Colonic mucosa (tissue), 4 donors: ENCODE data around the gene SOX12. TPM values are rescaled to one million over a fixed set of nuclear protein-coding genes. Genes with fewer than 3 reads are reported as not detected.

ENCODE experiments used
- DNase-seq: peaks from one replicate; pipeline ENCODE4 v3.0.0-alpha.2; 2020
- H3K27ac ChIP-seq: fragments of 200-600 bp; one replicate; pipeline ENCODE4 v1.8.0; 2021
- H3K27me3 ChIP-seq: fragments of 200-600 bp; one replicate; pipeline ENCODE4 v1.8.0; 2021
- H3K36me3 ChIP-seq: fragments of 200-600 bp; one replicate; pipeline ENCODE4 v1.8.0; 2021
- H3K4me1 ChIP-seq: fragments of 200-600 bp; one replicate; pipeline ENCODE4 v1.8.0; 2021; ENCODE audit warnings: mild to moderate bottlenecking
- H3K4me3 ChIP-seq: fragments of 200-600 bp; one replicate; pipeline ENCODE4 v1.8.0; 2021
- H3K9ac ChIP-seq, 2 donors: one replicate each; pipeline ENCODE4 v1.7.0; 2013; ENCODE audit warnings: control low read depth in 2 of 2, low read depth in 2 of 2, low read length in 2 of 2
- H3K9me3 ChIP-seq: fragments of 200-600 bp; one replicate; pipeline ENCODE4 v1.8.0; 2021
- intact Hi-C: fragments of 100-400 bp; cut with DNase I; formaldehyde crosslinking; loops from one replicate; pipeline ENCODE4 v1.14.1; 2022
- total RNA-seq, 2 donors: library from RNA; stranded (reverse); fragmentation: NEBNext Ultra II Directional in 1 of 2; extraction: Animal tissue kit (Norgen Biotek cat#: 25700) in 1 of 2; gene quantifications; one replicate each; pipeline ENCODE4 v1.2.1, GENCODE V29; 2021
- TF ChIP-seq, protein P1 (sequence below): fragments of 200-600 bp; IDR thresholded peaks from one replicate; pipeline ENCODE4 v1.8.0; 2022; ENCODE audit warnings: antibody characterized with exemption, mild to moderate bottlenecking
- donor health status: healthy.
- donor health status: DM: no; HTN: no; CAD: no.
- donor health status: DM: no; HTN: no; CAD: no.

The SOX12 gene
- total RNA-seq, 2 donors from 2014 or later = 5.0 to 7.5 TPM

DNA sequence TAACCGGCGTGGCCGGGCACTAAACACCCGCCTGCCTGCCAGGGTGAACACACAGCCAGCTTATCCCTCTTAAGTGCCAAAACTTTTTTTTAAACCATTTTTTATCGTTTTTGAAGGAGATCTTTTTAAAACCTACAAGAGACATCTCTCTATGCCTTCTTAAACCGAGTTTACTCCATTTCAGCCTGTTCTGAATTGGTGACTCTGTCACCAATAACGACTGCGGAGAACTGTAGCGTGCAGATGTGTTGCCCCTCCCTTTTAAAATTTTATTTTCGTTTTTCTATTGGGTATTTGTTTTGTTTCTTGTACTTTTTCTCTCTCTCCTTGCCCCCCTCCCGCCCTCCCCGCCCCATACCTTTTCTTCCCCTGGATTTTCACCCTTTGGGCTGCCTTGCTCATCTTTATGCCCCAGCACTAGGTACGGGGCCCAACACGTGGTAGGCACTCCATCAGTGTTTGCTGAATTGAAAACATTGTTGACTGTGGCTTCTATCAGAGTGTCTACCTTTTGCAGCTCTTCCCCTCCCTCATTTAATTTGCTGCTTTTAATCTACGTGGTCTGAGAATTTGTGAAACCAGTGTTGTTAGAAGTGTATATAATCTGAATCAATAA lies 26.5 kb upstream of the SOX12 start:
- no peak for DNase-seq
- no peaks in the 10 kb centered on the region for H3K9me3 ChIP-seq
- H3K4me3 ChIP-seq = peak overlapping the region; percentile 76
- peaks cover 16% of the 10 kb centered on the region for H3K4me1 ChIP-seq
- H3K27ac ChIP-seq = peak overlapping the region; percentile 98
- no peaks in the 10 kb centered on the region for H3K27me3 ChIP-seq
- H3K9ac ChIP-seq = peak overlapping the region; percentile 99 to 100
- H3K36me3 ChIP-seq = no peaks in the 10 kb centered on the region
- intact Hi-C loops = no loop called here
- TF ChIP-seq, protein P1, sequence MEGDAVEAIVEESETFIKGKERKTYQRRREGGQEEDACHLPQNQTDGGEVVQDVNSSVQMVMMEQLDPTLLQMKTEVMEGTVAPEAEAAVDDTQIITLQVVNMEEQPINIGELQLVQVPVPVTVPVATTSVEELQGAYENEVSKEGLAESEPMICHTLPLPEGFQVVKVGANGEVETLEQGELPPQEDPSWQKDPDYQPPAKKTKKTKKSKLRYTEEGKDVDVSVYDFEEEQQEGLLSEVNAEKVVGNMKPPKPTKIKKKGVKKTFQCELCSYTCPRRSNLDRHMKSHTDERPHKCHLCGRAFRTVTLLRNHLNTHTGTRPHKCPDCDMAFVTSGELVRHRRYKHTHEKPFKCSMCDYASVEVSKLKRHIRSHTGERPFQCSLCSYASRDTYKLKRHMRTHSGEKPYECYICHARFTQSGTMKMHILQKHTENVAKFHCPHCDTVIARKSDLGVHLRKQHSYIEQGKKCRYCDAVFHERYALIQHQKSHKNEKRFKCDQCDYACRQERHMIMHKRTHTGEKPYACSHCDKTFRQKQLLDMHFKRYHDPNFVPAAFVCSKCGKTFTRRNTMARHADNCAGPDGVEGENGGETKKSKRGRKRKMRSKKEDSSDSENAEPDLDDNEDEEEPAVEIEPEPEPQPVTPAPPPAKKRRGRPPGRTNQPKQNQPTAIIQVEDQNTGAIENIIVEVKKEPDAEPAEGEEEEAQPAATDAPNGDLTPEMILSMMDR = no peak

DNA sequence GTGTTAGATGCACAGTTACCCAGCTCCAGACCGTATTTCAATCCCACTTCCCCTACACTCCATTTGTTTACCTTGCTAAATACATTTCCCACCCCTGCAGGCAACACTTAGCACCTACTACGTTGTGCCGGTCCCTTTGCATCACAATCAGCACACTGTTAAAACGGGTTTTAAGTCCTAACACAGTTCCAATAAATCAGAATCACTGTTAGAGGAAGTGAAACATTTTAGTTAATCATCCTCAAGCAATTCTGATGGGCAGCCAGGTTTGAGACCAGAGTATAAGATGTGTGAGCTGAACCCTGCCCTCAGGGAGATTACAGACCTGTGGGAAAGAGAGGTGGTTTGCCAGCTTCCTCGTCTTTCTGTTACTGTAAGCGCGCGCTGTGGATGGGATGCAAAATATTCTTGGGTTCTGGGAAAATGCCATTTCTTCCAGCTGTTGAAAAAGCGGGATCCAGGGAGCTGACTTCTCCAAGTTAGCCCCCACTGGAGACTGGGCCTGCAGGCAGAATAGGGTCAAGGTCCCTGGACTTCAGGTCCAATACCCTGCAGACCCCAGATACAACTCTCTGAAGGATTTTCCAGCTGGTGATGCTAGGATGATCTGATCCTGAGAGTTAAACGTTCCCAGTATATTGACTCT lies 24.9 kb upstream of the SOX12 start:
- H3K4me3 ChIP-seq = no peak overlapping the region
- no peaks in the 10 kb centered on the region for H3K9me3 ChIP-seq
- TF ChIP-seq, protein P1 = no peak
- H3K9ac ChIP-seq = no peak overlapping the region
- H3K27ac ChIP-seq = no peak overlapping the region
- H3K4me1 ChIP-seq = peaks cover 16% of the 10 kb centered on the region
- DNase-seq = no peak
- no peaks in the 10 kb centered on the region for H3K27me3 ChIP-seq
- H3K36me3 ChIP-seq = no peaks in the 10 kb centered on the region
- intact Hi-C loops = no loop called here

DNA sequence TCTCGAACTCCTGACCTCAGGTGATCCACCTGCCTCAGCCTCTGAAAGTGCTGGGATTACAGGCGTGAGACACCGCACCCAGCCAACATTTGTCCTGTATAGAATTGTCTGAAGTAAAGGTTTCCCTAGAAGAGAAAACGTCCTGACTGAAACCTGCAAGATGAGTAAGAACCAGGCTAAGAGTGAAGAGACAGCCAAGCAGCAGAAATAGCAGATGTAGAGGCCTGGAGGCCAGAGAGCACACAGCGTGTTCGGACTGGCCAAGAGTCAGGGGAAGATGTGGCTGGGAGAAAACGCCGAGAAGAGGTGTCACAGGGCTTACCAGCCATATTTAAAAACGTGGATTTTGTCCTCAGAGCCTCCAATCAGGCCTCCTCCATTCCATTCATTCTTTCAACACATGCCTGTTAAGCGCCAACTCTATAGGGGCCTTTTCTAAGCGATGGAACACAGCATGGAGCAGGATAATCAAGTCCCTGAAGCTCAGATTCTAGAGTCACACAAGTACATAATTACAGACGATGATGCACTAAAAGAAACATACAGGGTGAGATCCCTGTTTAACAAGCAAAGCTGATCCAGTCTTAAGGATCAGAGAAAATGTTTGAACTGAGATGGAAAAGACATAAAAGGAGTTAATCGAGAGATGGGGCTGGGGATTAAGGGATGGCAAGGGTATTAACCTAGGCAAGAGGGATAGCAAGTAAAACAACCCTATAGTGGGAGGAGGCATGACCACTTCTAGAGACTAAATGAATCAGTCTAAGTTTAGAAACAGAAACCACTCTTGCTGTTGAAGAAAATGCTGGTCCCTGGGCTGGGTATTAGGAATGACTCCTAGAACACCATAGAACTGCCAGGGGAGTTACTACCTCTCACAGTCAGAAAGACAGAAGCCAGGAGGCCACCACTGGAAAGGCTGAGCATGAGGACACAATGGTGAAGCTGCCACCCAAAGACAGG lies 23.2 kb upstream of the SOX12 start:
- Histone ChIP-seq H3K4me3 (no peak overlapping the region), H3K9me3 (no peaks in the 10 kb centered on the region), H3K9ac (no peak overlapping the region), H3K36me3 (no peaks in the 10 kb centered on the region), H3K27me3 (no peaks in the 10 kb centered on the region), H3K27ac (no peak overlapping the region), H3K4me1 (peaks cover 12% of the 10 kb centered on the region)
- no peak for DNase-seq
- intact Hi-C loops = no loop called here
- TF ChIP-seq, protein P1 = no peak

DNA sequence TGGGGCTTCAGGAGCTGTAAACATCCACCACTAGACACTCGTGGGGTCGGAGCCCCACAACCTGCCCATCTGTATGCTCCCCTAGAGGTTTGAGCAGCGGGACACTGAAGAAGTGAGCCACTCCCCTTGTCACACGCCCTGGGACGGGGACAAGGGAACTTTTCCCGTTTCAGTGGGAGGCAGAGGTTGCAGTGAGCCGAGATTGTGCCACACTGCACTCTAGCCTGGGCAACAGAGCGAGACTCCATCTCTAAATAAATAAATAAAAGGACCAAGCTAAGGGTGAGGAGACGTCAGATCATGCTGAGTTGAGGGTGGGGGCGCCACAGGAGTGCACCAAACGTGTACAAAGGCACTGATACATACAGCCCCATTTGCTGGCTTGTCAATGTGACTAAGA lies 19.6 kb upstream of the SOX12 start:
- no peaks in the 10 kb centered on the region for H3K9me3 ChIP-seq
- H3K9ac ChIP-seq = no peak overlapping the region
- DNase-seq = no peak
- H3K27me3 ChIP-seq = no peaks in the 10 kb centered on the region
- intact Hi-C loops = no loop called here
- no peaks in the 10 kb centered on the region for H3K36me3 ChIP-seq
- no peaks in the 10 kb centered on the region for H3K4me1 ChIP-seq
- no peak overlapping the region for H3K4me3 ChIP-seq
- TF ChIP-seq, protein P1 = no peak
- no peak overlapping the region for H3K27ac ChIP-seq

DNA sequence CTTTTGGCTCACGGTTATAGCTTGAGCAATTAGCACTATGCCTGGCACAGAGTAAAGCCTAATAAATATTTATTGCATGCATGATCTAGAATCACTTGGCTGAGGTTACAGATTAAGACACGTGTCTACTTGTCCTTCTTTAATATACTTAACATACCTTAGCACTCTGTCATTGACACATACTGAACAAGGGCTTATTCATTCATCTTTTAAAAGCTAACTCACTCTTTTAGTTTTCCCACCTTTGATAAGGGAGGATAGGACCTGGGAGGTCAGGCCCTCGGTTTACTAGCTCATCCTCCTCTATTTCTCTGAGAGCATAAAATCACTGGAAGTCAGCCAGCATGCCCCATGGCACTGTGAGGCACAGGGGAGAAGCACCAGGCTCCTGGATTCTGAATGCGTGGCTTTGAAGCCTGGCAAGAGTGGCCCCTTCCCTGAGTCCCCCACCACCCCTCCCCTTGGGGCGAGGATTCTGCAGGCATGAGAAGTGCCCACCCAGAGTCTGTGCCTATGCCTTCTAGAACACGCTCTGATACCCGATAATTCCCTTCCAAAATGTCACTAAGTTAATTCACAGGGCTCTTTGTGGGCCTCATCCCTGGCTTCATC lies 16.8 kb upstream of the SOX12 start:
- H3K27ac ChIP-seq = no peak overlapping the region
- no peak overlapping the region for H3K9ac ChIP-seq
- no peaks in the 10 kb centered on the region for H3K27me3 ChIP-seq
- TF ChIP-seq, protein P1 = no peak
- intact Hi-C loops = no loop called here
- no peaks in the 10 kb centered on the region for H3K4me1 ChIP-seq
- H3K36me3 ChIP-seq = no peaks in the 10 kb centered on the region
- H3K9me3 ChIP-seq = no peaks in the 10 kb centered on the region
- H3K4me3 ChIP-seq = no peak overlapping the region
- DNase-seq = no peak
